ENCODE data around the gene MB21D2. TPM values are rescaled to one million over a fixed set of nuclear protein-coding genes. Genes with fewer than 3 reads are reported as not detected.

MB21D2 gene
- total and polyA plus RNA-seq, 2 of the 8 experiments (the other 6 are each of a cell fraction or from before 2014, with no cell fraction given): 10.0 to 21.0 TPM

- no peak overlapping the region for H3K56ac ChIP-seq (replicated peaks; ENCODE audit: insufficient read length, low read depth, low read length)
- peaks cover 2 to 3% of the 10 kb centered on the region in 2 experiments for H4K20me1 ChIP-seq (replicated peaks in 1 of 2; ENCODE audit: control insufficient read depth in 1 of 2, insufficient read depth in 2 of 2, low read length in 2 of 2)
- H3K79me1 ChIP-seq (ENCODE audit: low read depth, low read length): peaks cover 3% of the 10 kb centered on the region; the same call in 1 of the 2 replicates
- peaks cover 2 to 9% (median 3%) of the 10 kb centered on the region in 4 experiments; a peak in 5 of 7 replicates for H3K4me1 ChIP-seq (replicated peaks in 1 of 4; ENCODE audit: control insufficient read depth in 3 of 4, insufficient read depth in 4 of 4, low read length in 3 of 4)
- H2BK15ac ChIP-seq (ENCODE audit: low read length): no peak overlapping the region
- H2BK120ac ChIP-seq (replicated peaks; ENCODE audit: low read depth, low read length): no peak overlapping the region
- no peak overlapping the region for H2AFZ ChIP-seq (ENCODE audit: low read length)
- no peak overlapping the region for H2BK12ac ChIP-seq (ENCODE audit: low read depth, low read length)
- H2BK20ac ChIP-seq (ENCODE audit: low read length): no peak overlapping the region
- H3K36me3 ChIP-seq (ENCODE audit: control insufficient read depth in 2 of 4, insufficient read depth in 4 of 4, low read length in 3 of 4): no peaks in the 10 kb centered on the region
- WGBS, 2 experiments (ENCODE audit: extremely low coverage in 1 of 2, insufficient coverage in 1 of 2, insufficient read length in 1 of 2, insufficient replicate concordance in 2 of 2, low coverage in 1 of 2, low lambda C conversion rate in 2 of 2, missing lambda C conversion rate in 1 of 2): 66% methylated on average over 7 of the region's 7 CpGs; no CpG with 5 or more reads in 1 of the 2 experiments
- no peak overlapping the region for H4K91ac ChIP-seq (replicated peaks; ENCODE audit: insufficient read length, low read length)
- POLR2A ChIA-PET (ENCODE audit: partially characterized antibody): interaction anchor here (0.6 kb wide), 1 partner anchor 198 kb away, joined by 3 read pairs; no protein-coding TSS in a partner anchor
- no peak overlapping the region for H3K4ac ChIP-seq (replicated peaks; ENCODE audit: insufficient read length, low read depth, low read length)
- H3K27ac ChIP-seq (ENCODE audit: low read depth, low read length): no peak overlapping the region; the same call in 1 of the 2 replicates
- H3K27me3 ChIP-seq (replicated peaks in 1 of 4; ENCODE audit: control insufficient read depth in 3 of 4, extremely low read depth in 1 of 4, insufficient read depth in 3 of 4, low read length in 3 of 4): no peaks in the 10 kb centered on the region
- H3K9me3 ChIP-seq (ENCODE audit: insufficient read depth in 2 of 2, low read depth in 1 of 2, low read length in 1 of 2): no peaks in the 10 kb centered on the region
- no peak overlapping the region for H3K23ac ChIP-seq (ENCODE audit: insufficient read length)
- no peak overlapping the region for H3K14ac ChIP-seq (ENCODE audit: insufficient read length)
- H3K4me2 ChIP-seq (ENCODE audit: insufficient read depth in 1 of 2, low read depth in 2 of 2, low read length in 2 of 2): no peak overlapping the region
- peaks cover 0 to 53% of the 10 kb centered on the region in 2 experiments; a peak in 2 of 4 replicates for H3K79me2 ChIP-seq (ENCODE audit: control insufficient read depth in 1 of 2, insufficient read depth in 2 of 2, low read length in 2 of 2)
- no peak overlapping the region for H4K5ac ChIP-seq (ENCODE audit: insufficient read length, low read depth, low read length)
- no peak overlapping the region for H3K18ac ChIP-seq (ENCODE audit: extremely low read depth, low read length)
- FAIRE-seq: no peak
- no peak overlapping the region; the same call in 1 of the 2 replicates for H4K8ac ChIP-seq (ENCODE audit: extremely low read depth, insufficient read depth, low read length)
- no peak for DNase-seq (ENCODE audit: low read depth in 1 of 2, low spot score in 2 of 2)
- H2AK5ac ChIP-seq (ENCODE audit: low read depth, low read length): no peak overlapping the region
- CTCF ChIA-PET (ENCODE audit: partially characterized antibody): interaction anchor here (0.9 to 8.8 kb wide), 8 partner anchors 15 to 307 kb away, joined by 3 to 312 read pairs (median 6); partner anchors contain the start of gene MB21D2
- TF ChIP-seq CEBPB (IDR thresholded peaks at IDR 0.05; ENCODE audit: low read depth, low read length): no peak
- no peak for TF ChIP-seq JUND (IDR thresholded peaks at IDR 0.05; ENCODE audit: low read length)
- TF ChIP-seq TBP (IDR thresholded peaks at IDR 0.05; ENCODE audit: low read depth, low read length): no peak
- no peak for TF ChIP-seq KDM1A (IDR thresholded peaks at IDR 0.05; ENCODE audit: borderline replicate concordance, low read length)
- TF ChIP-seq POLR2A (IDR thresholded peaks at IDR 0.05; ENCODE audit: control extremely low read depth in 1 of 2, low read depth in 2 of 2, low read length in 2 of 2): no peak
- no peak for TF ChIP-seq TCF12 (IDR thresholded peaks at IDR 0.05; ENCODE audit: low read depth, low read length)
- TF ChIP-seq ZNF274 (IDR thresholded peaks at IDR 0.05; ENCODE audit: borderline replicate concordance, extremely low read depth, low read length): no peak
- no peak for TF ChIP-seq HDAC6 (IDR thresholded peaks at IDR 0.05; ENCODE audit: low read depth, low read length)
- H3K23me2 ChIP-seq (ENCODE audit: low read depth, low read length): no peaks in the 10 kb centered on the region
- H3K9ac ChIP-seq (replicated peaks in 1 of 4; ENCODE audit: extremely low read depth in 1 of 4, low read depth in 3 of 4, low read length in 3 of 4): no peak overlapping the region
- H3K4me3 ChIP-seq (ENCODE audit: extremely low read depth in 1 of 4, insufficient read depth in 2 of 4, low read depth in 3 of 4, low read length in 4 of 4): no peak overlapping the region
- no peak overlapping the region for H2BK5ac ChIP-seq (ENCODE audit: low read depth, low read length)
Observed at GRCh38 chr3:192819001-192819569, 98.6 kb downstream of the MB21D2 start.

All from H1 (cell line).